ENCODE results near the gene DNAH1.

Gene DNAH1

GRCh38 chr3:52361898-52362297 is 45.8 kb downstream of the DNAH1 start:
- H3K27ac ChIP-seq (ENCODE audit: low read depth, low read length), result no peak overlapping the region
- H3K4me3 ChIP-seq (ENCODE audit: low read length), result no peak overlapping the region
- no peak overlapping the region for H3K18ac ChIP-seq (ENCODE audit: low read length)
- no peak overlapping the region for H2BK120ac ChIP-seq (ENCODE audit: low read depth, low read length)
- no peak overlapping the region for H3K4me2 ChIP-seq (ENCODE audit: low read length)
- H3K4ac ChIP-seq (ENCODE audit: low read depth, low read length), result no peak overlapping the region
- H2BK5ac ChIP-seq (ENCODE audit: low read length), result no peak overlapping the region
- no peak overlapping the region for H2AK5ac ChIP-seq (ENCODE audit: low read length)
- H3K23ac ChIP-seq (ENCODE audit: low read length), result no peak overlapping the region
- WGBS (ENCODE audit: extremely low coverage, insufficient coverage, low lambda C conversion rate), result no CpG with 5 or more reads among the region's 4 CpGs
- no peaks in the 10 kb centered on the region for H3K79me1 ChIP-seq (ENCODE audit: low read length)
- no peaks in the 10 kb centered on the region for H3K4me1 ChIP-seq (ENCODE audit: control insufficient read depth, low read depth, low read length)
- H3K27me3 ChIP-seq (ENCODE audit: insufficient read depth, low read length, poor library complexity), result no peaks in the 10 kb centered on the region
- no peak for DNase-seq
- H2BK15ac ChIP-seq (replicated peaks; ENCODE audit: low read depth), result no peak overlapping the region
- no peaks in the 10 kb centered on the region for H3K79me2 ChIP-seq (ENCODE audit: control insufficient read depth, insufficient read depth, low read length)
- no peak overlapping the region for H3K56ac ChIP-seq (ENCODE audit: low read length)
- no peaks in the 10 kb centered on the region for H3K36me3 ChIP-seq (ENCODE audit: control insufficient read depth, insufficient read depth, low read length)
- H3K9ac ChIP-seq (ENCODE audit: low read length), result no peak overlapping the region
- no peak overlapping the region for H4K8ac ChIP-seq (ENCODE audit: low read depth, low read length)
- H4K5ac ChIP-seq (ENCODE audit: low read length), result no peak overlapping the region

DNA sequence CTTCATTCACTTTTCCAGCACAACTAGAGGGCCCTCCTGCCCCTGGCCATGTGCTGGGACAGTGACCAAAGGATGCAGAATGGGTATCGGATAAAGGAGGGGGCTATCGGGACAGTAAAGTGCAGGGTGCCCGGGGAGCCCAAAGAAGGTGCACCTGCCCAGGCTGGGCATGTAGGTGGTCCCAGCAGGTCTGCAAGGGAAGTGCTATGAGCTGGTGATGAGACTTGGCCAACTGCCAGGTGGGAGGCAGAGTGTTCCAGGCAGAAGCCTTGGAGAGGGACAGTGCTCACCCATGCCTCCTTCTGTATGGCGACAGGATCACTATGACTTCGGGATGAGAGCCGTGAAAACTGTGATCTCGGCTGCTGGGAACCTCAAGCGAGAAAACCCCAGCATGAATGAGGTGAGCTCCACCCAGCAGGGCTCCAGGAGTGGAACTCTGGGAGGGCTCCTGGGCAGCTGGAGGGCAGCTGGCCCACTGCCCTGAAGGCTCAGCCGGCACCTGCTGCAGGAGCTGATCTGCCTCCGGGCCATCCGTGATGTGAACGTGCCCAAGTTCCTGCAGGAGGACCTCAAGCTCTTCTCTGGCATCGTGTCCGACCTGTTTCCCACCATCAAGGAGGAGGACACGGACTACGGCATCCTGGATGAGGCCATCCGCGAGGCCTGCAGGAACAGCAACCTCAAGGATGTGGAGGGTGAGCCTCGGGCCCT is 48.4 kb downstream of the DNAH1 start:
- no peak overlapping the region for H3K4me2 ChIP-seq (ENCODE audit: low read length)
- no peaks in the 10 kb centered on the region for H3K79me1 ChIP-seq (ENCODE audit: low read length)
- WGBS (ENCODE audit: extremely low coverage, insufficient coverage, low lambda C conversion rate), result no CpG with 5 or more reads among the region's 19 CpGs
- H3K27ac ChIP-seq (ENCODE audit: low read depth, low read length), result no peak overlapping the region
- H3K18ac ChIP-seq (ENCODE audit: low read length), result no peak overlapping the region
- no peaks in the 10 kb centered on the region for H3K4me1 ChIP-seq (ENCODE audit: control insufficient read depth, low read depth, low read length)
- no peak overlapping the region for H2BK5ac ChIP-seq (ENCODE audit: low read length)
- H4K8ac ChIP-seq (ENCODE audit: low read depth, low read length), result no peak overlapping the region
- H3K23ac ChIP-seq (ENCODE audit: low read length), result no peak overlapping the region
- no peak overlapping the region for H3K56ac ChIP-seq (ENCODE audit: low read length)
- no peak overlapping the region for H3K4me3 ChIP-seq (ENCODE audit: low read length)
- H2AK5ac ChIP-seq (ENCODE audit: low read length), result no peak overlapping the region
- no peaks in the 10 kb centered on the region for H3K27me3 ChIP-seq (ENCODE audit: insufficient read depth, low read length, poor library complexity)
- H3K9ac ChIP-seq (ENCODE audit: low read length), result no peak overlapping the region
- no peak overlapping the region for H3K4ac ChIP-seq (ENCODE audit: low read depth, low read length)
- H3K79me2 ChIP-seq (ENCODE audit: control insufficient read depth, insufficient read depth, low read length), result no peaks in the 10 kb centered on the region
- H2BK120ac ChIP-seq (ENCODE audit: low read depth, low read length), result no peak overlapping the region
- H2BK15ac ChIP-seq (replicated peaks; ENCODE audit: low read depth), result no peak overlapping the region
- no peak for DNase-seq
- no peak overlapping the region for H4K5ac ChIP-seq (ENCODE audit: low read length)
- no peaks in the 10 kb centered on the region for H3K36me3 ChIP-seq (ENCODE audit: control insufficient read depth, insufficient read depth, low read length)

- Histone ChIP-seq H3K4me2 (ENCODE audit: low read length) (no peak overlapping the region), H4K5ac (ENCODE audit: low read length) (no peak overlapping the region), H2BK15ac (replicated peaks; ENCODE audit: low read depth) (no peak overlapping the region), H3K27ac (ENCODE audit: low read depth, low read length) (no peak overlapping the region), H4K8ac (ENCODE audit: low read depth, low read length) (no peak overlapping the region), H3K4ac (ENCODE audit: low read depth, low read length) (no peak overlapping the region), H3K23ac (ENCODE audit: low read length) (no peak overlapping the region), H3K36me3 (ENCODE audit: control insufficient read depth, insufficient read depth, low read length) (no peaks in the 10 kb centered on the region), H3K4me1 (ENCODE audit: control insufficient read depth, low read depth, low read length) (no peaks in the 10 kb centered on the region), H3K79me1 (ENCODE audit: low read length) (no peaks in the 10 kb centered on the region), H3K27me3 (ENCODE audit: insufficient read depth, low read length, poor library complexity) (no peaks in the 10 kb centered on the region), H2BK5ac (ENCODE audit: low read length) (no peak overlapping the region), H3K79me2 (ENCODE audit: control insufficient read depth, insufficient read depth, low read length) (no peaks in the 10 kb centered on the region), H2BK120ac (ENCODE audit: low read depth, low read length) (no peak overlapping the region), H2AK5ac (ENCODE audit: low read length) (no peak overlapping the region), H3K56ac (ENCODE audit: low read length) (no peak overlapping the region), H3K4me3 (ENCODE audit: low read length) (no peak overlapping the region), H3K18ac (ENCODE audit: low read length) (no peak overlapping the region), H3K9ac (ENCODE audit: low read length) (no peak overlapping the region)
- DNase-seq, result no peak
- no CpG with 5 or more reads among the region's 10 CpGs for WGBS (ENCODE audit: extremely low coverage, insufficient coverage, low lambda C conversion rate)
Observed at GRCh38 chr3:52366527-52366926, 50.4 kb downstream of the DNAH1 start.

GRCh38 chr3:52367891-52368880 is 52.1 kb downstream of the DNAH1 start:
- no peaks in the 10 kb centered on the region for H3K79me1 ChIP-seq (ENCODE audit: low read length)
- no peaks in the 10 kb centered on the region for H3K4me1 ChIP-seq (ENCODE audit: control insufficient read depth, low read depth, low read length)
- no peak overlapping the region for H2AK5ac ChIP-seq (ENCODE audit: low read length)
- no peak overlapping the region for H4K8ac ChIP-seq (ENCODE audit: low read depth, low read length)
- no peak overlapping the region for H4K5ac ChIP-seq (ENCODE audit: low read length)
- no peaks in the 10 kb centered on the region for H3K27me3 ChIP-seq (ENCODE audit: insufficient read depth, low read length, poor library complexity)
- WGBS (ENCODE audit: extremely low coverage, insufficient coverage, low lambda C conversion rate), result no CpG with 5 or more reads among the region's 19 CpGs
- no peak overlapping the region for H2BK120ac ChIP-seq (ENCODE audit: low read depth, low read length)
- H3K56ac ChIP-seq (ENCODE audit: low read length), result peak overlapping the region; percentile 74
- DNase-seq, result no peak
- H3K18ac ChIP-seq (ENCODE audit: low read length), result no peak overlapping the region
- no peak overlapping the region for H2BK5ac ChIP-seq (ENCODE audit: low read length)
- H3K4me3 ChIP-seq (ENCODE audit: low read length), result no peak overlapping the region
- H3K4me2 ChIP-seq (ENCODE audit: low read length), result no peak overlapping the region
- no peaks in the 10 kb centered on the region for H3K79me2 ChIP-seq (ENCODE audit: control insufficient read depth, insufficient read depth, low read length)
- H3K36me3 ChIP-seq (ENCODE audit: control insufficient read depth, insufficient read depth, low read length), result no peaks in the 10 kb centered on the region
- no peak overlapping the region for H2BK15ac ChIP-seq (replicated peaks; ENCODE audit: low read depth)
- no peak overlapping the region for H3K4ac ChIP-seq (ENCODE audit: low read depth, low read length)
- no peak overlapping the region for H3K27ac ChIP-seq (ENCODE audit: low read depth, low read length)
- H3K23ac ChIP-seq (ENCODE audit: low read length), result no peak overlapping the region
- no peak overlapping the region for H3K9ac ChIP-seq (ENCODE audit: low read length)

DNA sequence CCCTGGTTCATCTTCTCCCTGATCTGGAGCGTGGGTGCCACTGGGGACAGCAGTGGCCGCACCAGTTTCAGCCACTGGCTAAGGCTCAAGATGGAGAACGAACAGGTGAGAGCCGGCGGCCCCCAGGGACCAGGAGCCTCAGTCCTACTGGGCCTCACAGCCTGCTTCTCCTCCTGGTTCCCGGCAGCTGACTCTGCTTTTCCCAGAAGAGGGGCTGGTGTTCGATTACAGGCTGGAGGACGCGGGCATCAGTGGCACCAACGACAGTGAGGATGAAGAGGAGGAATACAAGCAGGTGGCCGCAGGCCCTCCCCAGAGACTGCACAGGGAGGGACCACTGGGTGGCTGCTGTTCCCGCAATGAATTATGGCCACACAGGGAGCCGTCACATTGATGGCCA is 54.4 kb downstream of the DNAH1 start:
- Histone ChIP-seq H3K23ac (ENCODE audit: low read length) (no peak overlapping the region), H3K79me1 (ENCODE audit: low read length) (no peaks in the 10 kb centered on the region), H3K79me2 (ENCODE audit: control insufficient read depth, insufficient read depth, low read length) (no peaks in the 10 kb centered on the region), H3K18ac (ENCODE audit: low read length) (no peak overlapping the region), H3K4ac (ENCODE audit: low read depth, low read length) (no peak overlapping the region), H4K5ac (ENCODE audit: low read length) (no peak overlapping the region), H2BK120ac (ENCODE audit: low read depth, low read length) (no peak overlapping the region), H2AK5ac (ENCODE audit: low read length) (no peak overlapping the region), H4K8ac (ENCODE audit: low read depth, low read length) (no peak overlapping the region), H3K4me1 (ENCODE audit: control insufficient read depth, low read depth, low read length) (no peaks in the 10 kb centered on the region), H3K27ac (ENCODE audit: low read depth, low read length) (no peak overlapping the region), H3K27me3 (ENCODE audit: insufficient read depth, low read length, poor library complexity) (no peaks in the 10 kb centered on the region), H3K4me2 (ENCODE audit: low read length) (no peak overlapping the region), H3K36me3 (ENCODE audit: control insufficient read depth, insufficient read depth, low read length) (no peaks in the 10 kb centered on the region), H3K4me3 (ENCODE audit: low read length) (no peak overlapping the region), H3K56ac (ENCODE audit: low read length) (no peak overlapping the region), H3K9ac (ENCODE audit: low read length) (no peak overlapping the region), H2BK15ac (replicated peaks; ENCODE audit: low read depth) (no peak overlapping the region), H2BK5ac (ENCODE audit: low read length) (no peak overlapping the region)
- WGBS (ENCODE audit: extremely low coverage, insufficient coverage, low lambda C conversion rate), result no CpG with 5 or more reads among the region's 13 CpGs
- no peak for DNase-seq
